NCI-H2196 treated with DMSO at 0.1 percent for 48 hours (cell line): ENCODE results near the gene CCDC196.
"Not testable (repeated sequence)": the region's sequence is repeated elsewhere in the genome, so short reads cannot be mapped to it uniquely, and the experiment has no call there.

Experiments used
- DNase-seq: peaks from one replicate; lab custom pipeline; 2025; ENCODE audit not compliant: unreplicated experiment; lab: John Stamatoyannopoulos, UW

Gene CCDC196

GRCh38 chr14:66495218-66496098 lies 9.3 kb downstream of the CCDC196 start:
- DNase-seq = peak; percentile 31

GRCh38 chr14:66496188-66496807 lies 10.1 kb downstream of the CCDC196 start:
- no peak for DNase-seq

GRCh38 chr14:66496911-66497310 lies 10.7 kb downstream of the CCDC196 start:
- DNase-seq = no peak

- no peak for DNase-seq
These were observed 12.1 kb downstream of the CCDC196 start for GRCh38 chr14:66498311-66498710.

GRCh38 chr14:66501592-66501991 lies 15.4 kb downstream of the CCDC196 start:
- DNase-seq = no peak

GRCh38 chr14:66502836-66503235 lies 16.7 kb downstream of the CCDC196 start:
- DNase-seq = not testable (repeated sequence)

- DNase-seq = no peak
These were observed 17.4 kb downstream of the CCDC196 start for GRCh38 chr14:66503532-66503931.

- DNase-seq = no peak
These were observed 21.1 kb downstream of the CCDC196 start for GRCh38 chr14:66507181-66507721.

- peak; percentile 96 for DNase-seq
These were observed 21.8 kb downstream of the CCDC196 start, which contains the start of gene GPHN for GRCh38 chr14:66507722-66508546. Gene GPHN (plus strand): TSS chr14:66508147.

- no peak for DNase-seq
These were observed 22.3 kb downstream of the CCDC196 start for GRCh38 chr14:66508547-66508845.

- no peak for DNase-seq
These were observed 22.9 kb downstream of the CCDC196 start for GRCh38 chr14:66508846-66509621.

- no peak for DNase-seq
These were observed 23.7 kb downstream of the CCDC196 start for GRCh38 chr14:66509874-66510273.

GRCh38 chr14:66511849-66512248 lies 25.7 kb downstream of the CCDC196 start:
- no peak for DNase-seq

- no peak for DNase-seq
These were observed 28.0 kb downstream of the CCDC196 start for GRCh38 chr14:66514213-66514612.

- no peak for DNase-seq
These were observed 44.4 kb downstream of the CCDC196 start for GRCh38 chr14:66530526-66530925.

GRCh38 chr14:66539034-66539433 lies 52.9 kb downstream of the CCDC196 start:
- DNase-seq = no peak

- no peak for DNase-seq
These were observed 53.9 kb downstream of the CCDC196 start for GRCh38 chr14:66540038-66540437.

GRCh38 chr14:66541627-66542026 lies 55.5 kb downstream of the CCDC196 start:
- DNase-seq = no peak

GRCh38 chr14:66543996-66544395 lies 57.8 kb downstream of the CCDC196 start:
- no peak for DNase-seq

- not testable (repeated sequence) for DNase-seq
These were observed 59.0 kb downstream of the CCDC196 start for GRCh38 chr14:66545191-66545590.

GRCh38 chr14:66545751-66546150 lies 59.6 kb downstream of the CCDC196 start:
- DNase-seq = not testable (repeated sequence)
